ENCODE results near the gene FEM1A. TPM values are rescaled to one million over a fixed set of nuclear protein-coding genes. Genes with fewer than 3 reads are reported as not detected.

Gene FEM1A
- total and polyA plus RNA-seq, 2 of the 13 experiments (the other 11 are each of a cell fraction or from before 2014, with no cell fraction given) = 3.2 to 10.8 TPM

DNA sequence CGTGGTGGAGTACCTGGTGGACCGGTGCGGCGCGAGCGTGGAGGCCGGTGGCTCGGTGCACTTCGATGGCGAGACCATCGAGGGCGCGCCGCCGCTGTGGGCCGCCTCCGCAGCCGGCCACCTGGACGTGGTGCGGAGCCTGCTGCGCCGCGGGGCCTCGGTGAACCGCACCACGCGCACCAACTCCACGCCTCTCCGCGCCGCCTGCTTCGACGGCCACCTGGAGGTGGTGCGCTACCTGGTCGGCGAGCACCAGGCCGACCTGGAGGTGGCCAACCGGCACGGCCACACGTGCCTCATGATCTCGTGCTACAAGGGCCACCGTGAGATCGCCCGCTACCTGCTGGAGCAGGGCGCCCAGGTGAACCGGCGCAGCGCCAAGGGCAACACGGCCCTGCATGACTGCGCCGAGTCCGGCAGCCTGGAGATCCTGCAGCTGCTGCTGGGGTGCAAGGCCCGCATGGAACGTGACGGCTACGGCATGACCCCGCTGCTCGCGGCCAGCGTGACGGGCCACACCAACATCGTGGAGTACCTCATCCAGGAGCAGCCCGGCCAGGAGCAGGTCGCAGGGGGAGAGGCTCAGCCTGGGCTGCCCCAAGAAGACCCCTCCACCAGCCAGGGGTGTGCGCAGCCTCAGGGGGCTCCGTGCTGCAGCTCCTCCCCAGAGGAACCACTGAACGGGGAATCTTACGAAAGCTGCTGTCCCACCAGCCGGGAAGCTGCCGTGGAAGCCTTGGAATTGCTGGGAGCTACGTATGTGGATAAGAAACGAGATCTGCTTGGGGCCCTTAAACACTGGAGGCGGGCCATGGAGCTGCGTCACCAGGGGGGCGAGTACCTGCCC, 708 bp downstream of the FEM1A start (continued):
- TF ChIP-seq, protein P1, sequence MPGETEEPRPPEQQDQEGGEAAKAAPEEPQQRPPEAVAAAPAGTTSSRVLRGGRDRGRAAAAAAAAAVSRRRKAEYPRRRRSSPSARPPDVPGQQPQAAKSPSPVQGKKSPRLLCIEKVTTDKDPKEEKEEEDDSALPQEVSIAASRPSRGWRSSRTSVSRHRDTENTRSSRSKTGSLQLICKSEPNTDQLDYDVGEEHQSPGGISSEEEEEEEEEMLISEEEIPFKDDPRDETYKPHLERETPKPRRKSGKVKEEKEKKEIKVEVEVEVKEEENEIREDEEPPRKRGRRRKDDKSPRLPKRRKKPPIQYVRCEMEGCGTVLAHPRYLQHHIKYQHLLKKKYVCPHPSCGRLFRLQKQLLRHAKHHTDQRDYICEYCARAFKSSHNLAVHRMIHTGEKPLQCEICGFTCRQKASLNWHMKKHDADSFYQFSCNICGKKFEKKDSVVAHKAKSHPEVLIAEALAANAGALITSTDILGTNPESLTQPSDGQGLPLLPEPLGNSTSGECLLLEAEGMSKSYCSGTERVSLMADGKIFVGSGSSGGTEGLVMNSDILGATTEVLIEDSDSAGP (CRISPR knock-in tag; IDR thresholded peaks at IDR 0.05; ENCODE audit: borderline replicate concordance) = peak; percentile 42
- TF ChIP-seq, protein P2, sequence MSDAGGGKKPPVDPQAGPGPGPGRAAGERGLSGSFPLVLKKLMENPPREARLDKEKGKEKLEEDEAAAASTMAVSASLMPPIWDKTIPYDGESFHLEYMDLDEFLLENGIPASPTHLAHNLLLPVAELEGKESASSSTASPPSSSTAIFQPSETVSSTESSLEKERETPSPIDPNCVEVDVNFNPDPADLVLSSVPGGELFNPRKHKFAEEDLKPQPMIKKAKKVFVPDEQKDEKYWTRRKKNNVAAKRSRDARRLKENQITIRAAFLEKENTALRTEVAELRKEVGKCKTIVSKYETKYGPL (CRISPR knock-in tag; IDR thresholded peaks at IDR 0.05) = 0 out of 2 replicates have a peak, but pooled peaks have one; percentile 44
- peak; percentile 60 for TF ChIP-seq KDM5A (IDR thresholded peaks at IDR 0.05; ENCODE audit: borderline replicate concordance, low read length)
- TF ChIP-seq, protein P3, sequence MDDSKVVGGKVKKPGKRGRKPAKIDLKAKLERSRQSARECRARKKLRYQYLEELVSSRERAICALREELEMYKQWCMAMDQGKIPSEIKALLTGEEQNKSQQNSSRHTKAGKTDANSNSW (CRISPR knock-in tag; IDR thresholded peaks at IDR 0.05; ENCODE audit: borderline replicate concordance) = peak; percentile 59; the same call in 1 of the 2 replicates
- TF ChIP-seq, protein P4, sequence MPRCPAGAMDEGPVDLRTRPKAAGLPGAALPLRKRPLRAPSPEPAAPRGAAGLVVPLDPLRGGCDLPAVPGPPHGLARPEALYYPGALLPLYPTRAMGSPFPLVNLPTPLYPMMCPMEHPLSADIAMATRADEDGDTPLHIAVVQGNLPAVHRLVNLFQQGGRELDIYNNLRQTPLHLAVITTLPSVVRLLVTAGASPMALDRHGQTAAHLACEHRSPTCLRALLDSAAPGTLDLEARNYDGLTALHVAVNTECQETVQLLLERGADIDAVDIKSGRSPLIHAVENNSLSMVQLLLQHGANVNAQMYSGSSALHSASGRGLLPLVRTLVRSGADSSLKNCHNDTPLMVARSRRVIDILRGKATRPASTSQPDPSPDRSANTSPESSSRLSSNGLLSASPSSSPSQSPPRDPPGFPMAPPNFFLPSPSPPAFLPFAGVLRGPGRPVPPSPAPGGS (CRISPR knock-in tag; IDR thresholded peaks at IDR 0.05) = peak; percentile 24; the same call in 1 of the 2 replicates
- TF ChIP-seq, protein P5, sequence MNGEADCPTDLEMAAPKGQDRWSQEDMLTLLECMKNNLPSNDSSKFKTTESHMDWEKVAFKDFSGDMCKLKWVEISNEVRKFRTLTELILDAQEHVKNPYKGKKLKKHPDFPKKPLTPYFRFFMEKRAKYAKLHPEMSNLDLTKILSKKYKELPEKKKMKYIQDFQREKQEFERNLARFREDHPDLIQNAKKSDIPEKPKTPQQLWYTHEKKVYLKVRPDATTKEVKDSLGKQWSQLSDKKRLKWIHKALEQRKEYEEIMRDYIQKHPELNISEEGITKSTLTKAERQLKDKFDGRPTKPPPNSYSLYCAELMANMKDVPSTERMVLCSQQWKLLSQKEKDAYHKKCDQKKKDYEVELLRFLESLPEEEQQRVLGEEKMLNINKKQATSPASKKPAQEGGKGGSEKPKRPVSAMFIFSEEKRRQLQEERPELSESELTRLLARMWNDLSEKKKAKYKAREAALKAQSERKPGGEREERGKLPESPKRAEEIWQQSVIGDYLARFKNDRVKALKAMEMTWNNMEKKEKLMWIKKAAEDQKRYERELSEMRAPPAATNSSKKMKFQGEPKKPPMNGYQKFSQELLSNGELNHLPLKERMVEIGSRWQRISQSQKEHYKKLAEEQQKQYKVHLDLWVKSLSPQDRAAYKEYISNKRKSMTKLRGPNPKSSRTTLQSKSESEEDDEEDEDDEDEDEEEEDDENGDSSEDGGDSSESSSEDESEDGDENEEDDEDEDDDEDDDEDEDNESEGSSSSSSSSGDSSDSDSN (CRISPR knock-in tag; IDR thresholded peaks at IDR 0.05) = peak; percentile 29; the same call in 1 of the 2 replicates
- peak; percentile 48; the same call in 1 of the 2 replicates for TF ChIP-seq AKAP8 (CRISPR knock-in tag; IDR thresholded peaks at IDR 0.05)
- 0 out of 2 replicates have a peak, but pooled peaks have one; percentile 29 for TF ChIP-seq HES4 (CRISPR knock-in tag; IDR thresholded peaks at IDR 0.05; ENCODE audit: borderline replicate concordance)
- TF ChIP-seq, protein P6, sequence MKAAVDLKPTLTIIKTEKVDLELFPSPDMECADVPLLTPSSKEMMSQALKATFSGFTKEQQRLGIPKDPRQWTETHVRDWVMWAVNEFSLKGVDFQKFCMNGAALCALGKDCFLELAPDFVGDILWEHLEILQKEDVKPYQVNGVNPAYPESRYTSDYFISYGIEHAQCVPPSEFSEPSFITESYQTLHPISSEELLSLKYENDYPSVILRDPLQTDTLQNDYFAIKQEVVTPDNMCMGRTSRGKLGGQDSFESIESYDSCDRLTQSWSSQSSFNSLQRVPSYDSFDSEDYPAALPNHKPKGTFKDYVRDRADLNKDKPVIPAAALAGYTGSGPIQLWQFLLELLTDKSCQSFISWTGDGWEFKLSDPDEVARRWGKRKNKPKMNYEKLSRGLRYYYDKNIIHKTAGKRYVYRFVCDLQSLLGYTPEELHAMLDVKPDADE (CRISPR knock-in tag; IDR thresholded peaks at IDR 0.05) = peak; percentile 55; the same call in 1 of the 2 replicates
- TF ChIP-seq, protein P7, sequence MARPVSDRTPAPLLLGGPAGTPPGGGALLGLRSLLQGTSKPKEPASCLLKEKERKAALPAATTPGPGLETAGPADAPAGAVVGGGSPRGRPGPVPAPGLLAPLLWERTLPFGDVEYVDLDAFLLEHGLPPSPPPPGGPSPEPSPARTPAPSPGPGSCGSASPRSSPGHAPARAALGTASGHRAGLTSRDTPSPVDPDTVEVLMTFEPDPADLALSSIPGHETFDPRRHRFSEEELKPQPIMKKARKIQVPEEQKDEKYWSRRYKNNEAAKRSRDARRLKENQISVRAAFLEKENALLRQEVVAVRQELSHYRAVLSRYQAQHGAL (CRISPR knock-in tag; IDR thresholded peaks at IDR 0.05; ENCODE audit: not compliant biosample characterization) = peak; percentile 61
- TF ChIP-seq ZNF317 (CRISPR knock-in tag; IDR thresholded peaks at IDR 0.05) = 0 out of 2 replicates have a peak, but pooled peaks have one; percentile 4
- TF ChIP-seq ZFP82 (CRISPR knock-in tag; IDR thresholded peaks at IDR 0.05; ENCODE audit: borderline replicate concordance) = 0 out of 2 replicates have a peak, but pooled peaks have one; percentile 20
- TF ChIP-seq, protein P8, sequence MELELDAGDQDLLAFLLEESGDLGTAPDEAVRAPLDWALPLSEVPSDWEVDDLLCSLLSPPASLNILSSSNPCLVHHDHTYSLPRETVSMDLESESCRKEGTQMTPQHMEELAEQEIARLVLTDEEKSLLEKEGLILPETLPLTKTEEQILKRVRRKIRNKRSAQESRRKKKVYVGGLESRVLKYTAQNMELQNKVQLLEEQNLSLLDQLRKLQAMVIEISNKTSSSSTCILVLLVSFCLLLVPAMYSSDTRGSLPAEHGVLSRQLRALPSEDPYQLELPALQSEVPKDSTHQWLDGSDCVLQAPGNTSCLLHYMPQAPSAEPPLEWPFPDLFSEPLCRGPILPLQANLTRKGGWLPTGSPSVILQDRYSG (CRISPR knock-in tag; IDR thresholded peaks at IDR 0.05) = 0 out of 2 replicates have a peak, but pooled peaks have one; percentile 49
